Fibroblast of lung (primary cell): ENCODE data around the gene MDK.

Source experiments
- EZH2 ChIP-seq: IDR thresholded peaks from 2 replicates; pipeline ENCODE4 v1.5.1; 2012; ENCODE audit warnings: low read length, control low read depth, mild to moderate bottlenecking; ENCODE audit errors: missing control alignments
- TF ChIP-seq, protein P1 (sequence below), 2 donors: IDR thresholded peaks in 1 of 2; conservative IDR thresholded peaks in 1 of 2; 1 replicate in 1 of 2; 2 replicates in 1 of 2; pipeline ENCODE4 v1.5.1; 2011 to 2012; ENCODE audit warnings: low read length in 2 of 2, control low read depth in 1 of 2, inconsistent platforms in 1 of 2, low read depth in 1 of 2, mild to moderate bottlenecking in 1 of 2

DNA sequence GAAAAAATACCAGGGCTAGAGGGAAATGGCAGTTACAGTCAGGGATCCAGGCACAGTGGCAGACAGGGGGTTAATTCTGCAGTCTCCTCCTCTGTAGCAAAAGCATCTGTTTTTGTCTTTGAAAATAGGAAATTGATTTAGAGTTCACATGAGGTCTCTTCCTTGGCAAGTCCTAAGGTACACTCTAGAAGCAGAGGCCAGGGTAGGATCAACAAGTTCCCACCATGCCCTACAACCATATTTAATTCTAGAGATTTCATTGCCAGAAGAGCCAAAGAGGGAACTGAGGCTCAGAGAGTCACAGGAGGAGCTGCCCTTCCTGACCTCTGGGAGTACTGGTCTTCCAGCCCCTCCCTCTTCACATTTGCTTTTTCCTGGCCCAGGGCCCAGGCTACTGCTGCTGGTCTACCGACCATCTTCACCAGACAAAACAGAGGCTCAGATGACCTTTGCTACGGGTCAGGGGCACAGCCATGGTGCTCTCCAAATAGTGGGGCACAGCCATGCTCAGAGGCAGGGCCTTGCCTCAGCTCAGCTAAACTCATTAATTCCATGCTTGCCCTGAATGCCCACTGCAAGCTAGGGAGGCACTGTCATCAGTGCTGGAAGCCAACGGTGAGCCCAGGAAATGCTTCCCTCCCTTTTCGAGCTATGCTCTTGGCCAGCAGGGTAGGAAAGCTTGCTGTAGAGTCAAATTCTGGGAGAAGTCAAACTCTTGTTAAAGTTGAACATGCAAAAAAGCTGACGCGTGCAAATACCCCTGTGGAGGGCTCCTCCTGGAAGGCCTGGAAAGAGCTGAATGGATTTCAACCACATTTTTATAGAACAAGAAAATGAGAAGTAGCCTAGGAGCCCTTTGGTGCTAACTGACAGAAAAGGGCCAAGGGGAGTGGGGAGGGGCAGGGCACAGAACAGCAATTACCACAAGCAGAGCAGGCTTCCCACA is 21.8 kb downstream of the MDK start:
- TF ChIP-seq EZH2, result no peak
- TF ChIP-seq, protein P1, sequence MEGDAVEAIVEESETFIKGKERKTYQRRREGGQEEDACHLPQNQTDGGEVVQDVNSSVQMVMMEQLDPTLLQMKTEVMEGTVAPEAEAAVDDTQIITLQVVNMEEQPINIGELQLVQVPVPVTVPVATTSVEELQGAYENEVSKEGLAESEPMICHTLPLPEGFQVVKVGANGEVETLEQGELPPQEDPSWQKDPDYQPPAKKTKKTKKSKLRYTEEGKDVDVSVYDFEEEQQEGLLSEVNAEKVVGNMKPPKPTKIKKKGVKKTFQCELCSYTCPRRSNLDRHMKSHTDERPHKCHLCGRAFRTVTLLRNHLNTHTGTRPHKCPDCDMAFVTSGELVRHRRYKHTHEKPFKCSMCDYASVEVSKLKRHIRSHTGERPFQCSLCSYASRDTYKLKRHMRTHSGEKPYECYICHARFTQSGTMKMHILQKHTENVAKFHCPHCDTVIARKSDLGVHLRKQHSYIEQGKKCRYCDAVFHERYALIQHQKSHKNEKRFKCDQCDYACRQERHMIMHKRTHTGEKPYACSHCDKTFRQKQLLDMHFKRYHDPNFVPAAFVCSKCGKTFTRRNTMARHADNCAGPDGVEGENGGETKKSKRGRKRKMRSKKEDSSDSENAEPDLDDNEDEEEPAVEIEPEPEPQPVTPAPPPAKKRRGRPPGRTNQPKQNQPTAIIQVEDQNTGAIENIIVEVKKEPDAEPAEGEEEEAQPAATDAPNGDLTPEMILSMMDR (conservative IDR thresholded peaks at IDR 0.05 in 1 of 2, IDR thresholded peaks at IDR 0.05 in 1 of 2; ENCODE audit: low read depth in 1 of 2, low read length in 2 of 2), result no peak
